A549 (cell line): ENCODE measurements around the gene MFSD6L. TPM values are rescaled to one million over a fixed set of nuclear protein-coding genes. Genes with fewer than 3 reads are reported as not detected.

Source experiments
- ATAC-seq, 2 experiments: fragments of 200-7000 bp in 1 of 2; fragments of >200 bp in 1 of 2; cut with Nextera tagmentation in 1 of 2; cut with Tn5 transposase in 1 of 2; 3 replicates each; pipeline versions ENCODE4 v1.8.0 to v1.9.1; 2018 to 2020; ENCODE audit warnings: mild to moderate bottlenecking in 1 of 2, moderate library complexity in 1 of 2
- CTCF ChIA-PET: fragments of 300-600 bp; sonication (Branson Sonifier 250); formaldehyde crosslinking; extraction: SDS; loops from one replicate; lab custom pipeline; 2021; ENCODE audit warnings: antibody characterized with exemption, inconsistent platforms; lab: Yijun Ruan, JAX
- POLR2A ChIA-PET: fragments of 350-600 bp; formaldehyde crosslinking; extraction: SDS; loops from one replicate; lab custom pipeline; 2021; ENCODE audit warnings: antibody characterized with exemption, inconsistent platforms; lab: Yijun Ruan, JAX
- DNase-seq, 2 experiments: peaks; one replicate each; pipeline versions ENCODE4 v3.0.0 to v3.0.0-alpha.2; 2011 to 2016; ENCODE audit warnings: low read depth in 1 of 2, low spot score in 1 of 2
- FAIRE-seq: peaks from 2 replicates; lab custom pipeline; 2011; peaks lifted over from hg19 to GRCh38; lab: Jason Lieb, UNC
- H3K27ac ChIP-seq, 2 experiments: fragments of >200 bp; sonication (Bioruptor Twin); formaldehyde crosslinking; 3 replicates each; pipeline ENCODE4 v1.5.1; 2016 to 2017
- H3K4me1 ChIP-seq: fragments of >200 bp; sonication (Bioruptor Twin); formaldehyde crosslinking; 3 replicates; pipeline ENCODE4 v1.6.1; 2016
- H3K4me2 ChIP-seq: fragments of >200 bp; sonication (Bioruptor Twin); formaldehyde crosslinking; 3 replicates; pipeline ENCODE4 v1.6.1; 2016
- H3K4me3 ChIP-seq: fragments of >200 bp; sonication (Bioruptor Twin); formaldehyde crosslinking; 3 replicates; pipeline ENCODE4 v1.5.1; 2016
- H3K9me3 ChIP-seq: fragments of >200 bp; sonication (Bioruptor Twin); formaldehyde crosslinking; 3 replicates; pipeline ENCODE4 v1.6.1; 2016
- CBX2 ChIP-seq: fragments of 200-600 bp; sonication (generic); IDR thresholded peaks from 2 replicates; pipeline ENCODE4 v1.6.1; 2016; ENCODE audit warnings: low read depth, mild to moderate bottlenecking, borderline replicate concordance
- CHD2 ChIP-seq: fragments of 150-350 bp; IDR thresholded peaks from 2 replicates; pipeline ENCODE4 v1.6.1; 2014; ENCODE audit warnings: low read length; ENCODE audit not compliant: partially characterized antibody
- CHD4 ChIP-seq: fragments of 200-600 bp; sonication (generic); IDR thresholded peaks from 2 replicates; pipeline ENCODE4 v1.6.1; 2016; ENCODE audit warnings: antibody characterized with exemption, mild to moderate bottlenecking, borderline replicate concordance
- E2F6 ChIP-seq: IDR thresholded peaks from 2 replicates; pipeline ENCODE4 v1.6.1; 2012; ENCODE audit warnings: low read depth, borderline replicate concordance
- EP300 ChIP-seq, 2 experiments: fragments of >200 bp; sonication (Bioruptor Twin); formaldehyde crosslinking; IDR thresholded peaks; 2 replicates in 1 of 2; 3 replicates in 1 of 2; pipeline ENCODE4 v1.6.1; 2016 to 2017
- GATA3 ChIP-seq: IDR thresholded peaks from 2 replicates; pipeline ENCODE4 v1.6.1; 2012; ENCODE audit warnings: borderline replicate concordance
- HEYL ChIP-seq: fragments of 250-450 bp; sonication (Bioruptor Pico); IDR thresholded peaks from 2 replicates; pipeline ENCODE4 v1.8.0; 2021; ENCODE audit warnings: mild to moderate bottlenecking, moderate library complexity
- HMGXB4 ChIP-seq: fragments of 250-450 bp; sonication (Bioruptor Pico); IDR thresholded peaks from 2 replicates; pipeline ENCODE4 v1.5.0; 2021; ENCODE audit warnings: mild to moderate bottlenecking, moderate library complexity, borderline replicate concordance
- HOXB5 ChIP-seq: fragments of 250-450 bp; sonication (Bioruptor Pico); IDR thresholded peaks from 2 replicates; pipeline ENCODE4 v1.5.0; 2020; ENCODE audit warnings: mild to moderate bottlenecking, moderate library complexity
- PHF8 ChIP-seq: fragments of 200-600 bp; sonication (generic); IDR thresholded peaks from 2 replicates; pipeline ENCODE4 v1.6.1; 2016; ENCODE audit warnings: low read depth, mild to moderate bottlenecking, antibody characterized with exemption, moderate library complexity, borderline replicate concordance
- POLR2AphosphoS2 ChIP-seq: conservative IDR thresholded peaks from 2 replicates; pipeline ENCODE4 v1.6.1; 2012; ENCODE audit warnings: low read length, improper control_type of control experiment, inconsistent platforms
- RAD21 ChIP-seq, 2 experiments: fragments of >200 bp in 1 of 2; sonication (Bioruptor Twin) in 1 of 2; formaldehyde crosslinking in 1 of 2; IDR thresholded peaks in 1 of 2; conservative IDR thresholded peaks in 1 of 2; 2 replicates in 1 of 2; 3 replicates in 1 of 2; pipeline ENCODE4 v1.6.1; 2012 to 2018; ENCODE audit warnings: inconsistent platforms in 1 of 2
- SMC3 ChIP-seq: fragments of >200 bp; sonication (Bioruptor Twin); formaldehyde crosslinking; IDR thresholded peaks from 3 replicates; pipeline ENCODE4 v1.6.1; 2018; ENCODE audit warnings: inconsistent platforms
- TP53 ChIP-seq: fragments of 250-450 bp; sonication (Bioruptor Pico); IDR thresholded peaks from 2 replicates; pipeline ENCODE4 v1.5.0; 2021; ENCODE audit warnings: mild to moderate bottlenecking, moderate library complexity
- WGBS: methylation state at CpG from one replicate; pipeline ENCODE4 v1.1.6; 2017; ENCODE audit errors: missing lambda C conversion rate; 5-methylcytosine and 5-hydroxymethylcytosine counted together
- polyA plus RNA-seq, 4 experiments: library from polyadenylated mRNA; depleted of rRNA in 3 of 4; stranded (reverse); fragments of >200 nt; fragmentation: RNase III in 1 of 4; extraction: RNeasy Plus Mini Kit Qiagen cat#74134 plus additional on column Dnase treatment in 1 of 4; gene quantifications; 2 replicates in 3 of 4; 3 replicates in 1 of 4; pipeline ENCODE4 v1.2.3, GENCODE V29; 2011 to 2017
- TF ChIP-seq, protein P1 (sequence below): fragments of >200 bp; sonication (Bioruptor Twin); formaldehyde crosslinking; IDR thresholded peaks from 3 replicates; pipeline ENCODE4 v1.5.1; 2016

MFSD6L gene
- polyA plus RNA-seq, 2 of the 4 experiments (the other 2 are of a cell fraction): not detected

GRCh38 chr17:8785547-8786413, 13.4 kb downstream of the MFSD6L start:
- ChIA-PET POLR2A (interaction anchor here (0.6 to 0.8 kb wide), 2 partner anchors 403 to 734 kb away, joined by 3 to 4 read pairs; no protein-coding TSS in a partner anchor), CTCF (interaction anchor here (0.5 to 3.8 kb wide), 61 partner anchors 9 to 1529 kb away, joined by 3 to 51 read pairs (median 4); partner anchors contain the start of genes MFSD6L, NDEL1 and SPDYE4)
- Histone ChIP-seq H3K27ac (no peak overlapping the region), H3K4me3 (no peak overlapping the region), H3K9me3 (no peaks in the 10 kb centered on the region), H3K4me1 (no peaks in the 10 kb centered on the region), H3K4me2 (no peak overlapping the region)
- DNase-seq (peak; percentile 69 to 72), FAIRE-seq (peak; percentile 46), ATAC-seq (peak; percentile 87 to 98)
- WGBS: 20% methylated on average over 19 of the region's 19 CpGs
- no peak for TF ChIP-seq PHF8
- TF ChIP-seq, protein P1, sequence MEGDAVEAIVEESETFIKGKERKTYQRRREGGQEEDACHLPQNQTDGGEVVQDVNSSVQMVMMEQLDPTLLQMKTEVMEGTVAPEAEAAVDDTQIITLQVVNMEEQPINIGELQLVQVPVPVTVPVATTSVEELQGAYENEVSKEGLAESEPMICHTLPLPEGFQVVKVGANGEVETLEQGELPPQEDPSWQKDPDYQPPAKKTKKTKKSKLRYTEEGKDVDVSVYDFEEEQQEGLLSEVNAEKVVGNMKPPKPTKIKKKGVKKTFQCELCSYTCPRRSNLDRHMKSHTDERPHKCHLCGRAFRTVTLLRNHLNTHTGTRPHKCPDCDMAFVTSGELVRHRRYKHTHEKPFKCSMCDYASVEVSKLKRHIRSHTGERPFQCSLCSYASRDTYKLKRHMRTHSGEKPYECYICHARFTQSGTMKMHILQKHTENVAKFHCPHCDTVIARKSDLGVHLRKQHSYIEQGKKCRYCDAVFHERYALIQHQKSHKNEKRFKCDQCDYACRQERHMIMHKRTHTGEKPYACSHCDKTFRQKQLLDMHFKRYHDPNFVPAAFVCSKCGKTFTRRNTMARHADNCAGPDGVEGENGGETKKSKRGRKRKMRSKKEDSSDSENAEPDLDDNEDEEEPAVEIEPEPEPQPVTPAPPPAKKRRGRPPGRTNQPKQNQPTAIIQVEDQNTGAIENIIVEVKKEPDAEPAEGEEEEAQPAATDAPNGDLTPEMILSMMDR: peak; percentile 85
- TF ChIP-seq SMC3: peak; percentile 74
- peak; percentile 88 to 91 for TF ChIP-seq RAD21 (conservative IDR thresholded peaks at IDR 0.05 in 1 of 2, IDR thresholded peaks at IDR 0.05 in 1 of 2)
- no peak for TF ChIP-seq HEYL

GRCh38 chr17:8782176-8782575, 17.0 kb downstream of the MFSD6L start:
- Histone ChIP-seq H3K4me1 (no peaks in the 10 kb centered on the region), H3K4me3 (no peak overlapping the region), H3K4me2 (no peak overlapping the region), H3K27ac (no peak overlapping the region), H3K9me3 (no peaks in the 10 kb centered on the region)
- TF ChIP-seq POLR2AphosphoS2 (no peak), EP300 (IDR thresholded peaks at IDR 0.05) (no peak)
- DNase-seq: no peak
- 78% methylated on average over 1 of the region's 1 CpG for WGBS
- CTCF ChIA-PET: interaction anchor here (0.7 to 2.2 kb wide), 9 partner anchors 11 to 398 kb away, joined by 3 to 9 read pairs (median 4); no protein-coding TSS in a partner anchor
- POLR2A ChIA-PET: no interaction called here
- ATAC-seq: no peak
- FAIRE-seq: no peak

DNA sequence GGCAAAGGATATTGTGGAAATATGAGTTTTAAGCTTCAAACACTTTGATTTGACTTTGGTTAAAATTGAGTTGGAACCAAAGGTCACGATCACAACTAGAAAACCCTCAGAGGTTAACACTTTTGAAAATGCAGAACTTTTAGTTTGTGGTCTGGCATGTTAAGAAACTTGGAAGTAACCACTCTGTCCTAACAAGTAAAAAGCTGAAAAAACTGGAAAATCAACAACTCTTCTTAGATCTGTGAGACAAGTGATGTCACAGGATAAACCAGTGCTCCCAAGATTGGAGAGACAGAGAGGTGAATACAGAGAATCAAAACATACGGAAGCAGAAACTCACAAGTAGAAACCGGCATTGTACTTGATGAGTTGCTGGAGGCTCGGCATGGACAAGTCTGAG, 17.4 kb downstream of the MFSD6L start:
- DNase-seq: no peak
- ATAC-seq: no peak
- no peak overlapping the region for H3K27ac ChIP-seq
- TF ChIP-seq GATA3: no peak
- TF ChIP-seq TP53 (CRISPR knock-in tag): no peak
- no peak for TF ChIP-seq HOXB5 (CRISPR knock-in tag)
- TF ChIP-seq CBX2: no peak
- TF ChIP-seq EP300 (IDR thresholded peaks at IDR 0.05): no peak
- no peak for TF ChIP-seq CHD2
- TF ChIP-seq HMGXB4 (CRISPR knock-in tag): no peak
- TF ChIP-seq CHD4: no peak
- no peak for TF ChIP-seq HEYL
- no peak for TF ChIP-seq E2F6
- H3K4me2 ChIP-seq: no peak overlapping the region
- 76% methylated on average over 4 of the region's 4 CpGs for WGBS
- no peaks in the 10 kb centered on the region for H3K9me3 ChIP-seq
- CTCF ChIA-PET: interaction anchor here (1.0 to 2.2 kb wide), 8 partner anchors 11 to 398 kb away, joined by 3 to 9 read pairs (median 4); no protein-coding TSS in a partner anchor
- no peak overlapping the region for H3K4me3 ChIP-seq
- H3K4me1 ChIP-seq: no peaks in the 10 kb centered on the region
- no peak for FAIRE-seq
- POLR2A ChIA-PET: no interaction called here
